ENCODE data around the gene ADAMTS15. TPM values are rescaled to one million over a fixed set of nuclear protein-coding genes. Genes with fewer than 3 reads are reported as not detected.

The ADAMTS15 gene
- total and polyA plus RNA-seq, 12 donors: 7.7 to 49.4 (median 16.4) TPM

DNA sequence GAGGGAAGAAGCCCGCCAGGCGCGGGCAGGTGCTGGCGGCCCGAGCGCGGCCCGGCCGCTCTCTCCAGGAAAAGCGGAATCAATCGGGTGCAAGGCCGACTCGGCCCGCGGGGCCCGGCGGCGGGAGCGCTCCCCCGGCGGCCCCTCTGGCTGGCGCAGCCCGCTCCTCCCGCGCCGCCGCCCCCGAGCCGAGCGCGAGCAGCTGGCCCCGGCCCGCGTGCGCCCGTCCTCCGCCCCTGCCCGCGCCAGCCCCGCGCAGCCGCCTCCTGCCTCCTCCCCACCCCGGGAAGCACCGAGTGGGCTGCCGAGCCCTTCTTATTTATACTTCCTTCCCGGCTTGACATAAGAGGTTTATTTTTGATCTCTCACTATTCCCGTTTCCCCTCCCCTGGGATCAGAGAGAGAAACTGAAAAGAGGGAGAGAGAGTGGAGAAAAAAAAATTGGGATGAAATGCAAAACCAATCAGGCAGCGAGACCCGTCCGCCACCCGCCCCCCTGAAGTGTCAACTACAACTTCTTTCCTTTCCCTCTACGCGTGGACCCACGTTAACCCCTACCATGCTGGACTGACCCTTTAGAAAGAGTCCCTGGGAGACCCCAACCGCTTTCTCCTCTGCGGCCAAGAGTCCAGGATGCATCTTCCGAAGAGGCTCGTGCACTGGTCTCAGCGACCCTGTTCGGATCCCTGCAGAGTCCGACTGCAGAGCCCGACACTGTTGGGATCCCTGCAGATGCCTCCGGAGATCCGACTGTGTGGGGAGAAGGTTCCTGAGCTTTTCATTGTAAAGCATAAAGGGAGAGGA is 19.9 kb upstream of the ADAMTS15 start, which contains the start of gene ADAMTS8:
TSS of gene ADAMTS8 (minus strand) at position 294 of the 804 bp plus-strand sequence. CDS start 323 bp downstream, outside the sequence.
- peak in 2 of 8 donors; percentile 17 to 39 for ATAC-seq
- Histone ChIP-seq H3K4me1 (peaks cover 5 to 24% (median 18%) of the 10 kb centered on the region in 9 donors), H3K36me3 (no peaks in the 10 kb centered on the region), H3K27ac (no peak within 1 kb of the TSS), H3K4me3 (peak within 1 kb of the TSS; percentile 28 to 58 (median 46)), H3K9me3 (no peaks in the 10 kb centered on the region), H3K27me3 (peaks cover 0 to 65% (median 26%) of the 10 kb centered on the region in 7 donors)
- TF ChIP-seq, protein P1, sequence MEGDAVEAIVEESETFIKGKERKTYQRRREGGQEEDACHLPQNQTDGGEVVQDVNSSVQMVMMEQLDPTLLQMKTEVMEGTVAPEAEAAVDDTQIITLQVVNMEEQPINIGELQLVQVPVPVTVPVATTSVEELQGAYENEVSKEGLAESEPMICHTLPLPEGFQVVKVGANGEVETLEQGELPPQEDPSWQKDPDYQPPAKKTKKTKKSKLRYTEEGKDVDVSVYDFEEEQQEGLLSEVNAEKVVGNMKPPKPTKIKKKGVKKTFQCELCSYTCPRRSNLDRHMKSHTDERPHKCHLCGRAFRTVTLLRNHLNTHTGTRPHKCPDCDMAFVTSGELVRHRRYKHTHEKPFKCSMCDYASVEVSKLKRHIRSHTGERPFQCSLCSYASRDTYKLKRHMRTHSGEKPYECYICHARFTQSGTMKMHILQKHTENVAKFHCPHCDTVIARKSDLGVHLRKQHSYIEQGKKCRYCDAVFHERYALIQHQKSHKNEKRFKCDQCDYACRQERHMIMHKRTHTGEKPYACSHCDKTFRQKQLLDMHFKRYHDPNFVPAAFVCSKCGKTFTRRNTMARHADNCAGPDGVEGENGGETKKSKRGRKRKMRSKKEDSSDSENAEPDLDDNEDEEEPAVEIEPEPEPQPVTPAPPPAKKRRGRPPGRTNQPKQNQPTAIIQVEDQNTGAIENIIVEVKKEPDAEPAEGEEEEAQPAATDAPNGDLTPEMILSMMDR (IDR thresholded peaks at IDR 0.05): no peak
- intact Hi-C loops (cut with DNase I): loop anchor here in 5 of 10 donors (2.0 to 10.0 kb wide), 3 partner anchors 214 to 216 kb away; no protein-coding TSS in a partner anchor
- WGBS, 2 donors: 4 to 8% methylated on average over 38 to 64 of the region's 64 CpGs
- DNase-seq: no peak

- ATAC-seq (no peak), DNase-seq (no peak)
- intact Hi-C loops (cut with DNase I): loop anchor here in 5 of 10 donors (2.0 to 10.0 kb wide), 3 partner anchors 214 to 217 kb away; no protein-coding TSS in a partner anchor
- H3K27ac ChIP-seq: no peak overlapping the region
- H3K36me3 ChIP-seq: no peaks in the 10 kb centered on the region
- H3K4me3 ChIP-seq: peak overlapping the region in 3 of 10 donors; percentile 50 to 54 (median 53)
- WGBS, 2 donors: 77 to 84% methylated on average over 2 of the region's 2 CpGs
- TF ChIP-seq, protein P1 (IDR thresholded peaks at IDR 0.05): no peak
- peaks cover 5 to 24% (median 18%) of the 10 kb centered on the region in 9 donors for H3K4me1 ChIP-seq
- H3K27me3 ChIP-seq: peaks cover 0 to 65% (median 26%) of the 10 kb centered on the region in 7 donors
- no peaks in the 10 kb centered on the region for H3K9me3 ChIP-seq
Observed at GRCh38 chr11:130429120-130429681, 19.2 kb upstream of the ADAMTS15 start.

GRCh38 chr11:130429983-130430382 is 18.5 kb upstream of the ADAMTS15 start:
- DNase-seq: no peak
- ATAC-seq: no peak
- intact Hi-C loops (cut with DNase I): loop anchor here in 8 of 10 donors (1.0 to 10.0 kb wide), 7 partner anchors 215 to 465 kb away; no protein-coding TSS in a partner anchor
- Histone ChIP-seq H3K9me3 (no peaks in the 10 kb centered on the region), H3K27me3 (peaks cover 0 to 57% (median 26%) of the 10 kb centered on the region in 7 donors), H3K27ac (no peak overlapping the region), H3K36me3 (no peaks in the 10 kb centered on the region), H3K4me1 (peaks cover 5 to 24% (median 18%) of the 10 kb centered on the region in 9 donors), H3K4me3 (no peak overlapping the region)
- 65 to 83% methylated on average over 3 of the region's 3 CpGs for WGBS, 2 donors
- TF ChIP-seq, protein P1 (IDR thresholded peaks at IDR 0.05): no peak

- intact Hi-C loops (cut with DNase I): loop anchor here in 5 of 10 donors (2.0 to 10.0 kb wide), 4 partner anchors 219 to 463 kb away; no protein-coding TSS in a partner anchor
- H3K27ac ChIP-seq: no peak overlapping the region
- 15 to 21% methylated on average over 10 of the region's 10 CpGs for WGBS, 2 donors
- peaks cover 5 to 36% (median 28%) of the 10 kb centered on the region in 9 donors for H3K4me1 ChIP-seq
- H3K27me3 ChIP-seq: peaks cover 0 to 45% (median 26%) of the 10 kb centered on the region in 7 donors
- DNase-seq (peak; percentile 69 to 72), ATAC-seq (peak in 7 of 8 donors; percentile 14 to 49 (median 40))
- H3K9me3 ChIP-seq: no peaks in the 10 kb centered on the region
- no peaks in the 10 kb centered on the region for H3K36me3 ChIP-seq
- H3K4me3 ChIP-seq: no peak overlapping the region
- TF ChIP-seq, protein P1 (IDR thresholded peaks at IDR 0.05): peak; percentile 42 to 78 (median 67)
Observed at GRCh38 chr11:130431331-130431773, 17.1 kb upstream of the ADAMTS15 start.

Measured in heart right ventricle (tissue), 16 donors.